ENCODE data around the gene WDR93.

Gene WDR93

DNA sequence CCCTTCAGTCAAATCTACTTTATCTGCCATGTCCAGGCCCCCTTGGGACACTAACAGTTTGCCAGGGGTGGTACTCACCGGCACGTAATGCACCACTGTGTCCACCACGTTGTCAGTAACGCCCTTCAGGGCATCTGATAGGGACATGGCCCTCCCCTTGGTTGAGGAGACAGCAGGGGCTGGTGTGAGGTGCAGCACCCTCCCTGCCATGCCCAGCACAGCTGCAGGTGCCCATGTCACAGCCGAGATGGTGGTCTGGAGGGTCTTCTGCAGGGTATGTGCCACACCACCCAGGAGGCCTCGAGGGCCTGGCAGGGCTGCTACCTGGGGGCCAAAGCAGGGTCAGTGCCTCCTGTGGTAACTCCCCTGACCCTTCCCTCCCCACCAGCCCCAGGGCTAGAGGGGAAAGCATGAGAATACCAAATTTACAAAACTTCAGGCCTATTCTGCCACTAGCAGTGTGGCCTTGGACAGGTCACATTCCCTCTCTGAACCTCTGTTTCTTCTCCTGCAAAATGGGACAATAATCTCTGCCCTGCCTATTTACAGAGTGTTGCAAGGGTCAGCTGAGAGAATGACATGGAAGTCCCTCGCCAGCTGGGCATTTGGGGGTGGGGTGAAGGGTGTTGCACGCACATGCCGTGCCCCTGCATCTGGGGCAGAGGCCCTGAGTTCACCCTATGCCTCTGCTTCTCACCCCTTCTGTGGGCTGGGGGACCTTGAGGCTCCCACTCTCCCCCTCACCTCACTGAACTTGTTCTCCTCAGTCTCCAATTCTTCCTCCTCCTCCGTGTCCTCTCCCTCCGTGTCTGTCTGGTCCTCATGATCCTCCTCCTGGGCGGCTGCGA lies 23.5 kb upstream of the WDR93 start (continued):
- TF ChIP-seq, protein P1, sequence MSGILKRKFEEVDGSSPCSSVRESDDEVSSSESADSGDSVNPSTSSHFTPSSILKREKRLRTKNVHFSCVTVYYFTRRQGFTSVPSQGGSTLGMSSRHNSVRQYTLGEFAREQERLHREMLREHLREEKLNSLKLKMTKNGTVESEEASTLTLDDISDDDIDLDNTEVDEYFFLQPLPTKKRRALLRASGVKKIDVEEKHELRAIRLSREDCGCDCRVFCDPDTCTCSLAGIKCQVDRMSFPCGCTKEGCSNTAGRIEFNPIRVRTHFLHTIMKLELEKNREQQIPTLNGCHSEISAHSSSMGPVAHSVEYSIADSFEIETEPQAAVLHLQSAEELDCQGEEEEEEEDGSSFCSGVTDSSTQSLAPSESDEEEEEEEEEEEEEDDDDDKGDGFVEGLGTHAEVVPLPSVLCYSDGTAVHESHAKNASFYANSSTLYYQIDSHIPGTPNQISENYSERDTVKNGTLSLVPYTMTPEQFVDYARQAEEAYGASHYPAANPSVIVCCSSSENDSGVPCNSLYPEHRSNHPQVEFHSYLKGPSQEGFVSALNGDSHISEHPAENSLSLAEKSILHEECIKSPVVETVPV (CRISPR knock-in tag; IDR thresholded peaks at IDR 0.05), result no peak
- TF ChIP-seq ZC3H10 (CRISPR knock-in tag; IDR thresholded peaks at IDR 0.05), result no peak
- no peak for TF ChIP-seq ZNF8 (CRISPR knock-in tag; IDR thresholded peaks at IDR 0.05)
- no peak for TF ChIP-seq ZFP30 (CRISPR knock-in tag; IDR thresholded peaks at IDR 0.05)
- TF ChIP-seq ISL1 (CRISPR knock-in tag; IDR thresholded peaks at IDR 0.05), result no peak
- no peak for TF ChIP-seq ARNTL (CRISPR knock-in tag; IDR thresholded peaks at IDR 0.05; ENCODE audit: borderline replicate concordance, low read depth)

DNA sequence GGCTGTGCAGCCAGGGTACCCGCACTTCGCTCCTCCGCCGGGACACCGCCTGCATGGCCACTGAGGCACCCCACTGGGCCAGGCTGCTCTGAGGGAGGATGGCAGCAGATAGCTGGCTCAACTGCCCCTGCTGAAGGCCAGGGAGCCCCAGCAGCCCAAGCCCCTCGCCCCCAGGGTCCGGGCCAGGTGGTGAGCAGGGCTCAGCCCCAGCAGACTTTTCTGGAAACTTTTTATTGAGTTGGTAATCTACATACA lies 23.0 kb upstream of the WDR93 start:
- no peak for ATAC-seq

DNA sequence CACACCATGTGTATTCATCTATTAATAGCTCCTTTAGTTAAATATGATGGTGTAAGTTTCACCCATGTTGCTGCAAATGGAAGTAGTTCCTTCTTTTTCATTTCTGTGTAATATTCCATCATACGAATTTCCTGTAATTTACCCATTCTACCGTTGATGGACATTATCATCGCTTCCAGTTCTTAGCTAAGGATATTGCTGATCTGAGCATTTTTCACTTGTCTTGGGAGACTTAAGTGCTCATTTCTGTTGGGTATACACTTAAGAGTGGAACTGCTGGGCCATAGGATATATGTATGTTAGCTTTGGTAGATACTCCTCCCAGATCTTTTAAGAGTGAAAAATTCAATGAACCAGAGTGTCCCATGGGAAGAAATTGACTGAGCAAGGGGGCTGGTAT lies 22.4 kb upstream of the WDR93 start:
- ATAC-seq, result no peak
- TF ChIP-seq TCF4 (CRISPR knock-in tag; IDR thresholded peaks at IDR 0.05; ENCODE audit: borderline replicate concordance) (no peak), TOX (CRISPR knock-in tag; IDR thresholded peaks at IDR 0.05; ENCODE audit: borderline replicate concordance) (no peak), ZNF70 (CRISPR knock-in tag; IDR thresholded peaks at IDR 0.05) (no peak), CSDC2 (CRISPR knock-in tag; IDR thresholded peaks at IDR 0.05) (no peak)
- TF ChIP-seq, protein P1 (CRISPR knock-in tag; IDR thresholded peaks at IDR 0.05), result no peak
- TF ChIP-seq, protein P2, sequence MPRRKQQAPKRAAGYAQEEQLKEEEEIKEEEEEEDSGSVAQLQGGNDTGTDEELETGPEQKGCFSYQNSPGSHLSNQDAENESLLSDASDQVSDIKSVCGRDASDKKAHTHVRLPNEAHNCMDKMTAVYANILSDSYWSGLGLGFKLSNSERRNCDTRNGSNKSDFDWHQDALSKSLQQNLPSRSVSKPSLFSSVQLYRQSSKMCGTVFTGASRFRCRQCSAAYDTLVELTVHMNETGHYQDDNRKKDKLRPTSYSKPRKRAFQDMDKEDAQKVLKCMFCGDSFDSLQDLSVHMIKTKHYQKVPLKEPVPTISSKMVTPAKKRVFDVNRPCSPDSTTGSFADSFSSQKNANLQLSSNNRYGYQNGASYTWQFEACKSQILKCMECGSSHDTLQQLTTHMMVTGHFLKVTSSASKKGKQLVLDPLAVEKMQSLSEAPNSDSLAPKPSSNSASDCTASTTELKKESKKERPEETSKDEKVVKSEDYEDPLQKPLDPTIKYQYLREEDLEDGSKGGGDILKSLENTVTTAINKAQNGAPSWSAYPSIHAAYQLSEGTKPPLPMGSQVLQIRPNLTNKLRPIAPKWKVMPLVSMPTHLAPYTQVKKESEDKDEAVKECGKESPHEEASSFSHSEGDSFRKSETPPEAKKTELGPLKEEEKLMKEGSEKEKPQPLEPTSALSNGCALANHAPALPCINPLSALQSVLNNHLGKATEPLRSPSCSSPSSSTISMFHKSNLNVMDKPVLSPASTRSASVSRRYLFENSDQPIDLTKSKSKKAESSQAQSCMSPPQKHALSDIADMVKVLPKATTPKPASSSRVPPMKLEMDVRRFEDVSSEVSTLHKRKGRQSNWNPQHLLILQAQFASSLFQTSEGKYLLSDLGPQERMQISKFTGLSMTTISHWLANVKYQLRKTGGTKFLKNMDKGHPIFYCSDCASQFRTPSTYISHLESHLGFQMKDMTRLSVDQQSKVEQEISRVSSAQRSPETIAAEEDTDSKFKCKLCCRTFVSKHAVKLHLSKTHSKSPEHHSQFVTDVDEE (CRISPR knock-in tag; IDR thresholded peaks at IDR 0.05), result no peak

More for the DNA sequence above, 23.0 kb upstream of the WDR93 start:
- TF ChIP-seq, protein P3, sequence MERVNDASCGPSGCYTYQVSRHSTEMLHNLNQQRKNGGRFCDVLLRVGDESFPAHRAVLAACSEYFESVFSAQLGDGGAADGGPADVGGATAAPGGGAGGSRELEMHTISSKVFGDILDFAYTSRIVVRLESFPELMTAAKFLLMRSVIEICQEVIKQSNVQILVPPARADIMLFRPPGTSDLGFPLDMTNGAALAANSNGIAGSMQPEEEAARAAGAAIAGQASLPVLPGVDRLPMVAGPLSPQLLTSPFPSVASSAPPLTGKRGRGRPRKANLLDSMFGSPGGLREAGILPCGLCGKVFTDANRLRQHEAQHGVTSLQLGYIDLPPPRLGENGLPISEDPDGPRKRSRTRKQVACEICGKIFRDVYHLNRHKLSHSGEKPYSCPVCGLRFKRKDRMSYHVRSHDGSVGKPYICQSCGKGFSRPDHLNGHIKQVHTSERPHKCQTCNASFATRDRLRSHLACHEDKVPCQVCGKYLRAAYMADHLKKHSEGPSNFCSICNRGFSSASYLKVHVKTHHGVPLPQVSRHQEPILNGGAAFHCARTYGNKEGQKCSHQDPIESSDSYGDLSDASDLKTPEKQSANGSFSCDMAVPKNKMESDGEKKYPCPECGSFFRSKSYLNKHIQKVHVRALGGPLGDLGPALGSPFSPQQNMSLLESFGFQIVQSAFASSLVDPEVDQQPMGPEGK (CRISPR knock-in tag; IDR thresholded peaks at IDR 0.05; ENCODE audit: borderline replicate concordance), result no peak
- TF ChIP-seq PPARA (CRISPR knock-in tag; IDR thresholded peaks at IDR 0.05; ENCODE audit: borderline replicate concordance) (no peak), TOX (CRISPR knock-in tag; IDR thresholded peaks at IDR 0.05; ENCODE audit: borderline replicate concordance) (no peak), BACH2 (CRISPR knock-in tag; IDR thresholded peaks at IDR 0.05; ENCODE audit: borderline replicate concordance) (no peak), SNAI2 (CRISPR knock-in tag; IDR thresholded peaks at IDR 0.05) (no peak), OSR1 (CRISPR knock-in tag; IDR thresholded peaks at IDR 0.05) (no peak), GLIS3 (CRISPR knock-in tag; IDR thresholded peaks at IDR 0.05) (no peak), RARB (CRISPR knock-in tag; IDR thresholded peaks at IDR 0.05) (no peak), ZC3H10 (CRISPR knock-in tag; IDR thresholded peaks at IDR 0.05) (no peak), ZNF565 (CRISPR knock-in tag; conservative IDR thresholded peaks at IDR 0.05; ENCODE audit: low read depth) (no peak), ESRRG (CRISPR knock-in tag; IDR thresholded peaks at IDR 0.05) (no peak), CSDC2 (CRISPR knock-in tag; IDR thresholded peaks at IDR 0.05) (no peak), ISL1 (CRISPR knock-in tag; IDR thresholded peaks at IDR 0.05) (no peak), ARNTL (CRISPR knock-in tag; IDR thresholded peaks at IDR 0.05; ENCODE audit: borderline replicate concordance, low read depth) (no peak), TCF4 (CRISPR knock-in tag; IDR thresholded peaks at IDR 0.05; ENCODE audit: borderline replicate concordance) (no peak), ZFP30 (CRISPR knock-in tag; IDR thresholded peaks at IDR 0.05) (no peak)
- TF ChIP-seq, protein P4, sequence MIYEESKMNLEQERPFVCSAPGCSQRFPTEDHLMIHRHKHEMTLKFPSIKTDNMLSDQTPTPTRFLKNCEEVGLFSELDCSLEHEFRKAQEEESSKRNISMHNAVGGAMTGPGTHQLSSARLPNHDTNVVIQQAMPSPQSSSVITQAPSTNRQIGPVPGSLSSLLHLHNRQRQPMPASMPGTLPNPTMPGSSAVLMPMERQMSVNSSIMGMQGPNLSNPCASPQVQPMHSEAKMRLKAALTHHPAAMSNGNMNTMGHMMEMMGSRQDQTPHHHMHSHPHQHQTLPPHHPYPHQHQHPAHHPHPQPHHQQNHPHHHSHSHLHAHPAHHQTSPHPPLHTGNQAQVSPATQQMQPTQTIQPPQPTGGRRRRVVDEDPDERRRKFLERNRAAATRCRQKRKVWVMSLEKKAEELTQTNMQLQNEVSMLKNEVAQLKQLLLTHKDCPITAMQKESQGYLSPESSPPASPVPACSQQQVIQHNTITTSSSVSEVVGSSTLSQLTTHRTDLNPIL (CRISPR knock-in tag; IDR thresholded peaks at IDR 0.05; ENCODE audit: low read depth), result no peak
- TF ChIP-seq, protein P1 (CRISPR knock-in tag; IDR thresholded peaks at IDR 0.05), result no peak
- TF ChIP-seq, protein P2 (CRISPR knock-in tag; IDR thresholded peaks at IDR 0.05), result no peak

All from SK-N-SH treated with all-trans-retinoic acid at 6 μM for 48 hours (cell line).